ENCODE data around the gene MTARC1.

MTARC1 gene

DNA sequence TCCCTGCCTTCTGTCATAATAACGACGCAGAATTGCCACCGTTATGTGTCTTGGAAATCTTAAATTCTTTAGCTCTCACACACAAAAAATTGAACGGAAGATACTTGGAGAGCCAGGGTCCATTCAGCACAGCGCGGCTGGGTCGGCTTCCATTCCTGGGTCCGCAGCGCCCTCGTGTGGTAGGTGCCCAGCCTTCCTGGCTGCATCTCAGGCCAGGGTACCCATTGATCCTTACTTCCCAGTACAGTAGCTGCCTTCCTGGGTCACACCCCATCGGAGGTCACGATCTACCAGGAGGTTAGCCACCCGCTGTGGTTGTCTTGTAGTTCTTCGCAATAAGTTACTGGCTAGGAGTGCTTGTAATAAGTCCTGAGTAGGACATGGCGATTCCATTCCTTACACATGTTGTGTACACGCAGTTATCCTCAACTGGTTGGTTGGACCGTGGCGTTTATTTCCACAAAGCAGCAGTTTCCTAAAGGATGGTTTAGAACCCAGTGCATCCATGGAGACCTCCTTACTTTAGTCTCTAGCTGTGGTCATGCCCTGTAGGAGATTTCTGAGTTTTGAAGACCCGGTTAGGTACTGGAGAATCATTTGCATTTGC is 9.9 kb upstream of the MTARC1 start:
- FAIRE-seq (peak; percentile 92), DNase-seq (ENCODE audit: insufficient read length, low spot score) (peak; percentile 74)
- TF ChIP-seq, protein P1, sequence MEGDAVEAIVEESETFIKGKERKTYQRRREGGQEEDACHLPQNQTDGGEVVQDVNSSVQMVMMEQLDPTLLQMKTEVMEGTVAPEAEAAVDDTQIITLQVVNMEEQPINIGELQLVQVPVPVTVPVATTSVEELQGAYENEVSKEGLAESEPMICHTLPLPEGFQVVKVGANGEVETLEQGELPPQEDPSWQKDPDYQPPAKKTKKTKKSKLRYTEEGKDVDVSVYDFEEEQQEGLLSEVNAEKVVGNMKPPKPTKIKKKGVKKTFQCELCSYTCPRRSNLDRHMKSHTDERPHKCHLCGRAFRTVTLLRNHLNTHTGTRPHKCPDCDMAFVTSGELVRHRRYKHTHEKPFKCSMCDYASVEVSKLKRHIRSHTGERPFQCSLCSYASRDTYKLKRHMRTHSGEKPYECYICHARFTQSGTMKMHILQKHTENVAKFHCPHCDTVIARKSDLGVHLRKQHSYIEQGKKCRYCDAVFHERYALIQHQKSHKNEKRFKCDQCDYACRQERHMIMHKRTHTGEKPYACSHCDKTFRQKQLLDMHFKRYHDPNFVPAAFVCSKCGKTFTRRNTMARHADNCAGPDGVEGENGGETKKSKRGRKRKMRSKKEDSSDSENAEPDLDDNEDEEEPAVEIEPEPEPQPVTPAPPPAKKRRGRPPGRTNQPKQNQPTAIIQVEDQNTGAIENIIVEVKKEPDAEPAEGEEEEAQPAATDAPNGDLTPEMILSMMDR (IDR thresholded peaks at IDR 0.05; ENCODE audit: insufficient read depth, missing control alignments), result peak; percentile 99

DNA sequence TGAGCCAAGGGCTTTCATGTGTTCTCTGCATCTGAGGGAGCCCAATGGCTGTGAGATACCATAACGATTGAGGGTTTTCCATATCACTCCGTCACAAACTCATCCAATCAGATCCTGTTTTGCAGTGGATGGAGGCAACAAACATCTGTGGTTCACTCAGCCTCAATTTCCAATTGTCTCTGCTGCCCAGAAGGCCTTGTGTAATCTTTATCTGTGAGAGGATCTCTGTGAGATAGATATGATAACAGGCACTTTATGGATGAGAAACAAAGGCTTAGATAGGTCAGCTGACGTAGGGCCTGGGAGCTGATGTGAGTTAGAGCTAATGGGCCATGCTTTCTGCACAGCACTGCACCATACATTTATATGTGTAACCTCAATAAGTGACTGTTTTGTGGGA is 3.3 kb upstream of the MTARC1 start:
- no peak for DNase-seq (ENCODE audit: insufficient read length, low spot score)
- no peak for FAIRE-seq
- TF ChIP-seq, protein P1 (IDR thresholded peaks at IDR 0.05; ENCODE audit: insufficient read depth, missing control alignments), result no peak

DNA sequence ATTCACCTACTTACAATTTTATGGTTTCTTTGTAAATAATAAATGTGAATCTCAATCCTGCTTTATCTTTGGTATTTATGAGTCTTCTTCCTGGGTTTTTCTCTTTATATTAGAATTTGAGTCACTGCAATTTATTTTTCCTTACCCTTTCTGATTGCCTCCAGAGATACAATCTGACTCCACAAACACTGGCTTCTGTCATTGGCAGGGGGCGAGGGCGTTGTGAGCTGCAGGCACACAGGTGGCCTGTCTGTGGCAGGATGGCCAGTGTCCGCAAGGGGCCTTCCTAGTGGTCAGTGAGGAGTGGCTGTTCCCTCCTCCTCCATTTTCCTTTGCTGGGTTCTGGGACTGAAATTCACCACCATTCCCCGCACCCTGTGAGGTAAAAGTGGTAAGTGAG is 2.0 kb upstream of the MTARC1 start:
- TF ChIP-seq, protein P1 (IDR thresholded peaks at IDR 0.05; ENCODE audit: insufficient read depth, missing control alignments), result no peak
- FAIRE-seq, result no peak
- DNase-seq (ENCODE audit: insufficient read length, low spot score), result no peak

DNA sequence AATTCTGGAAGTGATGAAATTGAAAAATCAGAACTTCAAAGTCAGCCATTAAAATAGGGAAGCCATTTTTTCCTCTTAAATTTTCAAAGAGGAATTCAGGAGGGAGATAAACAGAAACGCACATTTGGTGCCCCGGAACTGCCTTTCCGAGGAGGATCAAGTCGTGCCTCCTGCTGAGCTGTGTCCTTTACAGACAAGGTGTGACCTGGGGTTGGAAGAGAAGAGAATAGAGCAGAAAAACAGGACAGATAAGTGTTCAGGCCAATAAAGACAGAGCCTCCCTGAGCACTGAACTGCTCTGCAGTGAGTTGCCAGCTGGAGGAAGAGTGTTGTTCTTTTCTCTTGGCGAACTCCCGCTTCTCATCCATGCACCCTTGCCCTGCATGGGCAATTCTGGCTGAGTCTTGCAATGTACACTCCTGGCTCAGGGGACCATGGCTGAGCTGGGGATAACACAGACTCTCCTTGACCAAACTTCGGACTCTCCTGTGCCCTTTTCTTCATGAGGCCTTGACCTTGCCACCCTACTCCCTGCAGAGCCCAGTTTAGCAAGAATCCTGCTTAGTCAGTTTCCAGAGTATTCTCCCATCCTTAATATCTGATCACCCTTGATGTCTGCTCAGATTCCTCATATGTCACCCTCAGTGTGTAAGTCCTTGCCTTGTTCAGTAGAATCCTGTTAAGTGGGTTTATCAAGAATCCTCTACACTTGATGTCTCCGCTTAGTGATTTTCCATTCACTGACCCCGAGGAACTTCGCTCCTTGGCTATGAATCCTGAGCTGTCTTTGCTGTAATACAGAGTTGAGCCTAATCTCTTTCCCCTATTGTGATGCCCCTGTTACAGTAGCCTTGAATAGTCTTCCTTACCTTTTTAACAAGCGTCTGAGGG is 1.3 kb upstream of the MTARC1 start:
- DNase-seq (ENCODE audit: insufficient read length, low spot score) (no peak), FAIRE-seq (no peak)
- TF ChIP-seq, protein P1 (IDR thresholded peaks at IDR 0.05; ENCODE audit: insufficient read depth, missing control alignments), result no peak

DNA sequence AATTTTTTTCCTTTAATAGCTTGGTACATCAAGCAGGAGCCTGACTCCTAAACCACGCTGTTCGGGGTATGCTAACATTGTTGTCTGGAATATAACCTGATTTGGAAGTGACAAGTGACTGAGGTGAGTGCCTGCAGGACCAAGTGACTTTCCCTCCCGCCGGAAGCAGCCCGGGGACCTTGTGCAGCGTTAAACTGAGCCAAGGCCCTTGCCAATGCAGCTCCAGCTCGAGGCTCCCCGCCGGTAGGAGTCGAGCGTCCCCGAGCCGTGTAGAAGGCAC is 716 bp upstream of the MTARC1 start:
- no peak for DNase-seq (ENCODE audit: insufficient read length, low spot score)
- TF ChIP-seq, protein P1 (IDR thresholded peaks at IDR 0.05; ENCODE audit: insufficient read depth, missing control alignments), result no peak
- no peak for FAIRE-seq

DNA sequence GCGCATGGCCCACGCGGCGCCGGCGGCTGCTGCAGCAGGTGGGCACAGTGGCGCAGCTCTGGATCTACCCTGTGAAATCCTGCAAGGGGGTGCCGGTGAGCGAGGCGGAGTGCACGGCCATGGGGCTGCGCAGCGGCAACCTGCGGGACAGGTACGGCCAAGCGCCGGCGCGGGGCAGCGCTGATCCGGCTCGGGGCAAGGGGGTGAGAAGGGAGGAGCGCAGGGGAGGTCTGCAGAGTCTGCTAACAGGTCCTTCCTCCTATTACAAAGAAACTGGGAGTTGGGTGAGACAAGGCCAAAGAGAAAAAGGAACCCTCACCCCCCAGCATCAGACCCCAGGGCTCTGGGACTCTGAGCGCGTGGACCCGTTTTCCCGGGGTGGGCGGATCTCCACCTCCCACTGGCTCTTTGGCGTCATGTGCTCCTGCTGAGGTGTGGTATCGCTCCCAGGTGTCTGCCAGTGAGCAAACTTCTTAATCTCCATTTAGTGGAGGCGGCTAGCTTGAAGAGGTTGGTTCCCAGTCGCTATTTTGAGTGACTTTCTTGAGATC is 431 bp downstream of the MTARC1 start:
- TF ChIP-seq, protein P1 (IDR thresholded peaks at IDR 0.05; ENCODE audit: insufficient read depth, missing control alignments), result no peak
- DNase-seq (ENCODE audit: insufficient read length, low spot score) (peak; percentile 50), FAIRE-seq (peak; percentile 25)

DNA sequence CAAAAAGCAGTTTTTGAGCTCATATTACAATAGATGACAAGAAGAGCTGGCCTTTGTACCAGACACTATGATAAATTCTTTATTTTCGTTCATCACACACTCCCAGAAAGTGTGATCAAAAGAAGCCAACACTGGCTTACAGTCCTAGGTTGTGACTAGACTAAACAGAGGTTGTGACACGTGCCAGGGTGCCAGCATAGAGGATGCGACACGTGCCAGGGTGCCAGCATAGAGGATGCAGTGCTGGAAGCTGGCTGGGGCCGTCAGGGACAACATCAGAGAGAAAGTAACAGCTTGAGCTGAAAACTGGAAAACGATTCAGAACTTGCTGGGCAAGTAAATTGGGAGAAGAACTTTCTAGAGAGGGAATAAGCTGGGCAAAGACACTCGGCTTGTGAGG is 2.2 kb downstream of the MTARC1 start:
- FAIRE-seq (no peak), DNase-seq (ENCODE audit: insufficient read length, low spot score) (no peak)
- TF ChIP-seq, protein P1 (IDR thresholded peaks at IDR 0.05; ENCODE audit: insufficient read depth, missing control alignments), result no peak

Data from D721Med (cell line).